CD4-positive, alpha-beta T cell (primary cell): ENCODE data around the gene UNC5B. TPM values are rescaled to one million over a fixed set of nuclear protein-coding genes. Genes with fewer than 3 reads are reported as not detected.

Experiments
- ATAC-seq: fragments of 200-7000 bp; cut with Tn5 transposase; one replicate; pipeline ENCODE4 v1.10.0; 2022; ENCODE audit warnings: mild to moderate bottlenecking; ENCODE audit not compliant: poor library complexity
- CTCF ChIA-PET: fragments of 350-600 bp; sonication (Branson Sonifier 250); formaldehyde crosslinking; loops from one replicate; lab custom pipeline; 2021; ENCODE audit warnings: antibody characterized with exemption, inconsistent platforms; lab: Charles Lee
- POLR2A ChIA-PET: fragments of 350-600 bp; sonication (Branson Sonifier 250); formaldehyde crosslinking; loops from one replicate; lab custom pipeline; 2021; ENCODE audit warnings: antibody characterized with exemption, inconsistent platforms; lab: Charles Lee
- DNase-seq, 14 experiments: peaks; one replicate each; pipeline ENCODE4 v3.0.0-alpha.2; 2013 to 2020; ENCODE audit warnings: mixed read lengths in 2 of 14
- H3K27ac ChIP-seq, 2 donors: one replicate each; pipeline versions ENCODE4 v1.5.1 to v1.7.0; 2013; ENCODE audit warnings: low read length in 2 of 2, low read depth in 1 of 2, mild to moderate bottlenecking in 1 of 2
- H3K27me3 ChIP-seq, 2 experiments: 1 replicate in 1 of 2; 2 replicates in 1 of 2; pipeline versions ENCODE4 v1.6.1 to v1.7.0; 2013; ENCODE audit warnings: low read length in 2 of 2, control low read depth in 1 of 2, mild to moderate bottlenecking in 1 of 2, moderate library complexity in 1 of 2; ENCODE audit not compliant: insufficient read depth in 2 of 2, control insufficient read depth in 1 of 2
- H3K36me3 ChIP-seq: one replicate; pipeline ENCODE4 v1.6.1; 2013; ENCODE audit warnings: low read length, control low read depth; ENCODE audit not compliant: insufficient read depth
- H3K4me1 ChIP-seq: one replicate; pipeline ENCODE4 v1.6.1; 2013; ENCODE audit warnings: low read length, control low read depth; ENCODE audit not compliant: insufficient read depth
- H3K4me3 ChIP-seq: one replicate; pipeline ENCODE4 v1.5.1; 2013; ENCODE audit warnings: mild to moderate bottlenecking, low read length, moderate library complexity
- H3K9me3 ChIP-seq, 2 experiments: 1 replicate in 1 of 2; 2 replicates in 1 of 2; pipeline versions ENCODE4 v1.6.1 to v1.7.0; 2013; ENCODE audit warnings: low read length in 2 of 2, mild to moderate bottlenecking in 2 of 2, control low read depth in 1 of 2, moderate library complexity in 1 of 2; ENCODE audit not compliant: control insufficient read depth in 1 of 2, insufficient read depth in 1 of 2
- H3K27ac Mint-ChIP-seq: one replicate; pipeline ENCODE4 v1.8.0; 2020; ENCODE audit warnings: mixed read lengths
- H3K27me3 Mint-ChIP-seq: one replicate; pipeline ENCODE4 v1.8.0; 2021; ENCODE audit warnings: mixed read lengths
- H3K36me3 Mint-ChIP-seq: one replicate; pipeline ENCODE4 v1.8.0; 2021; ENCODE audit warnings: low read depth, mixed read lengths
- H3K4me1 Mint-ChIP-seq: one replicate; pipeline ENCODE4 v1.8.0; 2021; ENCODE audit warnings: low read depth, mixed read lengths
- H3K4me3 Mint-ChIP-seq: one replicate; pipeline ENCODE4 v1.8.0; 2020; ENCODE audit warnings: mild to moderate bottlenecking, mixed read lengths
- H3K9me3 Mint-ChIP-seq: one replicate; pipeline ENCODE4 v1.8.0; 2020; ENCODE audit warnings: mixed read lengths
- CTCF ChIP-seq: fragments of 200-600 bp; IDR thresholded peaks from one replicate; pipeline ENCODE4 v1.8.0; 2022; ENCODE audit warnings: antibody characterized with exemption, mild to moderate bottlenecking
- intact Hi-C, 2 experiments: fragments of 100-400 bp; cut with DNase I in 1 of 2; cut with micrococcal nuclease in 1 of 2; formaldehyde crosslinking; loops; one replicate each; pipeline versions ENCODE4 v1.15.1 to v1.9.0; 2023 to 2025; cut with DNase I, micrococcal nuclease
- total RNA-seq, 174 experiments: library from RNA in 2 of 174; stranded (reverse) in 2 of 174; gene quantifications; one replicate each; pipeline ENCODE4 v1.2.3 and lab custom pipeline; 2021 to 2026

UNC5B gene
- total RNA-seq, 2 experiments from 2014 or later, result 0.03 TPM; not detected in 1

- CTCF ChIA-PET, result no interaction called here
- Histone ChIP-seq H3K36me3 (no peaks in the 10 kb centered on the region), H3K4me1 (no peaks in the 10 kb centered on the region), H3K4me3 (no peak overlapping the region), H3K9me3 (no peaks in the 10 kb centered on the region), H3K27me3 (no peaks in the 10 kb centered on the region), H3K27ac (no peak overlapping the region)
- intact Hi-C loops, result no loop called here
- POLR2A ChIA-PET, result no interaction called here
- no peak for ATAC-seq
- DNase-seq, result no peak
- H3K4me1 Mint-ChIP-seq, result no peaks in the 10 kb centered on the region
- H3K36me3 Mint-ChIP-seq, result no peaks in the 10 kb centered on the region
- no peak overlapping the region for H3K27ac Mint-ChIP-seq
- H3K4me3 Mint-ChIP-seq, result no peak overlapping the region
- H3K9me3 Mint-ChIP-seq, result no peaks in the 10 kb centered on the region
- no peak for TF ChIP-seq CTCF
- no peaks in the 10 kb centered on the region for H3K27me3 Mint-ChIP-seq
Measured at GRCh38 chr10:71250842-71251241, 38.5 kb downstream of the UNC5B start.

DNA sequence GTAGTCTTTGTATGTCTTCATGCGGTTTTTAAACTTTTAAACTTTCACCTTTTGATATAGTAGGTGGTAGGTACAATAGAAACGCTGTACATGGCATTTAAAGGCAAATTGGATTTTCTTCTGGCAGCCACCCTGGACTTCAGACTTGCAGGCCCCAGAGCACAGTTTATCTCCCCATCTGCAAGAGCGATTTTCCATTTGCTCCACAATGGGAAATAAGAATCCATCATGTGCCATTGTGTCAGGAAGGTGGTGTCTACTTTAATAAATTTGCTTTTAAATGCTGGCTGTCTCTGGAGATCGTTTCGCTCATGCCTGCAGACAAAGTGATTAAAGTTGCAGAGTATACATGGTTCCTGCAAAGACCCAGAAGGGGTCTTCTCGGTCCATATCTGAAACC is 38.9 kb downstream of the UNC5B start:
- CTCF ChIA-PET, result no interaction called here
- H3K36me3 Mint-ChIP-seq, result no peaks in the 10 kb centered on the region
- POLR2A ChIA-PET, result no interaction called here
- H3K9me3 Mint-ChIP-seq, result no peaks in the 10 kb centered on the region
- no peaks in the 10 kb centered on the region for H3K4me1 ChIP-seq
- no peaks in the 10 kb centered on the region for H3K27me3 Mint-ChIP-seq
- DNase-seq (no peak), ATAC-seq (no peak)
- TF ChIP-seq CTCF, result no peak
- H3K4me3 Mint-ChIP-seq, result no peak overlapping the region
- no peaks in the 10 kb centered on the region for H3K27me3 ChIP-seq
- no peak overlapping the region for H3K27ac ChIP-seq
- no peaks in the 10 kb centered on the region for H3K36me3 ChIP-seq
- H3K27ac Mint-ChIP-seq, result no peak overlapping the region
- H3K9me3 ChIP-seq, result no peaks in the 10 kb centered on the region
- intact Hi-C loops, result no loop called here
- H3K4me1 Mint-ChIP-seq, result no peaks in the 10 kb centered on the region
- no peak overlapping the region for H3K4me3 ChIP-seq

GRCh38 chr10:71252220-71252619 is 39.9 kb downstream of the UNC5B start:
- DNase-seq (no peak), ATAC-seq (no peak)
- no peaks in the 10 kb centered on the region for H3K36me3 ChIP-seq
- CTCF ChIA-PET, result no interaction called here
- Mint-ChIP-seq H3K27ac (no peak overlapping the region), H3K4me1 (no peaks in the 10 kb centered on the region), H3K36me3 (no peaks in the 10 kb centered on the region), H3K9me3 (no peaks in the 10 kb centered on the region), H3K4me3 (no peak overlapping the region), H3K27me3 (no peaks in the 10 kb centered on the region)
- intact Hi-C loops, result no loop called here
- TF ChIP-seq CTCF, result no peak
- H3K27me3 ChIP-seq, result no peaks in the 10 kb centered on the region
- H3K4me1 ChIP-seq, result no peaks in the 10 kb centered on the region
- no peaks in the 10 kb centered on the region for H3K9me3 ChIP-seq
- H3K4me3 ChIP-seq, result no peak overlapping the region
- POLR2A ChIA-PET, result no interaction called here
- no peak overlapping the region for H3K27ac ChIP-seq
